Measurements from ENCODE around the gene SH3BP2.

Gene SH3BP2

GRCh38 chr4:2802618-2803531, 10.0 kb downstream of the SH3BP2 start:
- DNase-seq (ENCODE audit: low read depth), result no peak
- no peak overlapping the region for H3K4me3 ChIP-seq (ENCODE audit: low read depth, low read length)
- no peak for TF ChIP-seq MYC (IDR thresholded peaks at IDR 0.05; ENCODE audit: low read depth, low read length)
- no peak for TF ChIP-seq MAX (IDR thresholded peaks at IDR 0.05; ENCODE audit: low read depth, low read length)
- no peak for TF ChIP-seq CTCF (IDR thresholded peaks at IDR 0.05; ENCODE audit: low read depth, low read length)
- TF ChIP-seq POLR2A (IDR thresholded peaks at IDR 0.05; ENCODE audit: extremely low read depth, insufficient read length), result no peak

GRCh38 chr4:2803624-2804448, 11.0 kb downstream of the SH3BP2 start:
- no peak for TF ChIP-seq POLR2A (IDR thresholded peaks at IDR 0.05; ENCODE audit: extremely low read depth, insufficient read length)
- TF ChIP-seq MYC (IDR thresholded peaks at IDR 0.05; ENCODE audit: low read depth, low read length), result 0 out of 2 replicates have a peak, but pooled peaks have one; percentile 37
- TF ChIP-seq MAX (IDR thresholded peaks at IDR 0.05; ENCODE audit: low read depth, low read length), result 0 out of 2 replicates have a peak, but pooled peaks have one; percentile 23
- TF ChIP-seq CTCF (IDR thresholded peaks at IDR 0.05; ENCODE audit: low read depth, low read length), result no peak
- H3K4me3 ChIP-seq (ENCODE audit: low read depth, low read length), result no peak overlapping the region
- DNase-seq (ENCODE audit: low read depth), result peak; percentile 82

GRCh38 chr4:2804449-2804972, 11.6 kb downstream of the SH3BP2 start:
- TF ChIP-seq MYC (IDR thresholded peaks at IDR 0.05; ENCODE audit: low read depth, low read length) (no peak), MAX (IDR thresholded peaks at IDR 0.05; ENCODE audit: low read depth, low read length) (no peak), CTCF (IDR thresholded peaks at IDR 0.05; ENCODE audit: low read depth, low read length) (no peak), POLR2A (IDR thresholded peaks at IDR 0.05; ENCODE audit: extremely low read depth, insufficient read length) (no peak)
- no peak overlapping the region for H3K4me3 ChIP-seq (ENCODE audit: low read depth, low read length)
- no peak for DNase-seq (ENCODE audit: low read depth)

GRCh38 chr4:2804973-2805501, 12.2 kb downstream of the SH3BP2 start:
- DNase-seq (ENCODE audit: low read depth), result no peak
- no peak overlapping the region for H3K4me3 ChIP-seq (ENCODE audit: low read depth, low read length)
- no peak for TF ChIP-seq POLR2A (IDR thresholded peaks at IDR 0.05; ENCODE audit: extremely low read depth, insufficient read length)
- no peak for TF ChIP-seq MYC (IDR thresholded peaks at IDR 0.05; ENCODE audit: low read depth, low read length)
- no peak for TF ChIP-seq MAX (IDR thresholded peaks at IDR 0.05; ENCODE audit: low read depth, low read length)
- TF ChIP-seq CTCF (IDR thresholded peaks at IDR 0.05; ENCODE audit: low read depth, low read length), result no peak

- no peak for DNase-seq (ENCODE audit: low read depth)
- no peak overlapping the region for H3K4me3 ChIP-seq (ENCODE audit: low read depth, low read length)
- no peak for TF ChIP-seq POLR2A (IDR thresholded peaks at IDR 0.05; ENCODE audit: extremely low read depth, insufficient read length)
- TF ChIP-seq MAX (IDR thresholded peaks at IDR 0.05; ENCODE audit: low read depth, low read length), result no peak
- TF ChIP-seq CTCF (IDR thresholded peaks at IDR 0.05; ENCODE audit: low read depth, low read length), result no peak
- TF ChIP-seq MYC (IDR thresholded peaks at IDR 0.05; ENCODE audit: low read depth, low read length), result no peak
Measured at GRCh38 chr4:2805712-2806389, 13.0 kb downstream of the SH3BP2 start.

Data from NB4 (cell line).